KOPT-K1 (cell line): ENCODE measurements around the gene PARPBP.
A peak's percentile ranks its signal among the peaks of the same experiment; 100 is the strongest.
"Not testable (repeated sequence)": the region's sequence is repeated elsewhere in the genome, so short reads cannot be mapped to it uniquely, and the experiment has no call there.

Source experiments
- H3K27ac ChIP-seq: fragments of 200-600 bp; sonication (generic); 2 replicates; pipeline ENCODE4 v1.5.1; 2016; ENCODE audit warnings: antibody characterized with exemption, mild to moderate bottlenecking, low read depth, low read length; ENCODE audit not compliant: poor library complexity, severe bottlenecking
- H3K36me3 ChIP-seq: fragments of 200-600 bp; sonication (generic); 2 replicates; pipeline ENCODE4 v1.5.1; 2017; ENCODE audit warnings: antibody characterized with exemption, mild to moderate bottlenecking, low read length, moderate library complexity; ENCODE audit not compliant: insufficient read depth
- H3K9me3 ChIP-seq: fragments of 200-600 bp; sonication (generic); 2 replicates; pipeline ENCODE4 v1.5.1; 2017; ENCODE audit warnings: antibody characterized with exemption, low read length, mild to moderate bottlenecking; ENCODE audit not compliant: insufficient read depth, poor library complexity, severe bottlenecking

Gene PARPBP

GRCh38 chr12:102120886-102121285 is 903 bp downstream of the PARPBP start:
- Histone ChIP-seq H3K36me3 (peaks cover 52% of the 10 kb centered on the region), H3K27ac (peak overlapping the region; percentile 78), H3K9me3 (no peaks in the 10 kb centered on the region)

DNA sequence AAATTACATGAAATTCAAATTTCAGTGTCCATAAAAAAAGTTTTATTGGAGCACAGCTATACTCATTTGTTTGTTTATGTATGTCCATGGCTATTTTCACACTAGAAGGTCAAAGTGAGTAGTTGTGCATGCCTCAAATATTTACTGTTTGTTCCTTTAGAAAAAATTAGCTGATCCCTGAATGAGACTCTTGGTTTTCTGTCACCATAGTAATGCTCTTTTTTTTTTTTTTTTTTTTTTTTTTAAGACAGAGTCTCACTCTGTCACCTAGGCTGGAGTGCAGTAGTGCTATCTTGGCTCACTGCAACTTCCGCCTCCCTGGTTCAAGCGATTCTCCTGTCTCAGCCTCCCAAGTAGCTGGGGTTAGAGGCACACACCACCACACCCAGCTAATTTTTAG is 1.3 kb downstream of the PARPBP start:
- peak overlapping the region; percentile 78 for H3K27ac ChIP-seq
- H3K9me3 ChIP-seq, result not testable (repeated sequence)
- peaks cover 52% of the 10 kb centered on the region for H3K36me3 ChIP-seq

DNA sequence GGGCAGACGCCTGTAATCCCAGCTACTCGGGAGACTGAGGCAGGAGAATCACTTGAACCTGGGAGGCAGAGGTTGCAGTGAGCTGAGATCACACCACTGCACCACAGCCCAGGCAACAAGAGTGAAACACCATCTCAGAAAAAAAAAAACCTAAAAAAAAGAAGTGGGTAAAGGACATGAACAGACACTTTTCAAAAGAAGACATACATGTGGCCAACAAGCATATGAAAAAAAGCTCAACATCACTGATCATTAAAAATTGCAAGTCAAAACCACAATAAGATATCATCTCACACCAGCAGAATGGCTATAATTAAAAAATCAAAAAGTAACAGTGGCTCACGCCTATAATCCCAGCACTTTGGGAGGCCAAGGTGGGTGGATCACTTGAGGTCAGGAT is 10.7 kb downstream of the PARPBP start:
- H3K27ac ChIP-seq, result not testable (repeated sequence)
- peaks cover 85% of the 10 kb centered on the region for H3K36me3 ChIP-seq
- peaks cover 22% of the 10 kb centered on the region for H3K9me3 ChIP-seq

DNA sequence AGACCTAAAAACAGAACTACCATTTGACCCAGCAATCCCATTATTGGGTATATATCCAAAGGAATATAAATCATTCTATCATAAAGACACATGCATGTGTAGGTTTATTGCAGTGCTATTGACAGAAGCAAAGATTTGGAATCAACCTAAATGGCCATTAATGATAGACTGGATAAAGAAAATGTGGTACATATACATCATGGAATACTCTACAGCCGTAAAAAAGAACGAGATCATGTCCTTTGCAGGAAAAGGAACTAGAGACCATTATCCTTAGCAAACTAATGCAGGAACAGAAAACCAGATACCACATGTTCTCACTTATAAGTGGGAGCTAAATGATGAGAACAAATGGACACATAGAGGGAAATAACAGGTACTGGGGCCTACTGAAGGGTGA is 11.5 kb downstream of the PARPBP start:
- Histone ChIP-seq H3K36me3 (peaks cover 82% of the 10 kb centered on the region), H3K9me3 (peaks cover 22% of the 10 kb centered on the region)
- not testable (repeated sequence) for H3K27ac ChIP-seq

DNA sequence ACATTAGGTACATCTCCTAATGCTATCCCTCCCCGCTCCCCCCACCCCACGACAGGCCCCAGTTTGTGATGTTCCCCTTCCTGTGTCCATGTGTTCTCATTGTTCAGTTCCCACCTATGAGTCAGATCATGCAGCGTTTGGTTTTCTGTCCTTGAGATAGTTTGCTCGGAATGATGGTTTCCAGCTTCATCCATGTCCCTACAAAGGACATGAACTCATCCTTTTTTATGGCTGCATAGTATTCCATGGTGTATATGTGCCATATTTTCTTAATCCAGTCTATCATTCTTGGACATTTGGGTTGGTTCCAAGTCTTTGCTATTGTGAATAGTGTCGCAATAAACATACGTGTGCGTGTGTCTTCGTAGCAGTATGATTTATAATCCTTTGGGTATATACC is 17.6 kb downstream of the PARPBP start:
- H3K9me3 ChIP-seq, H3K27ac ChIP-seq: not testable (repeated sequence)
- peaks cover 51% of the 10 kb centered on the region for H3K36me3 ChIP-seq

GRCh38 chr12:102142866-102143373 is 22.9 kb downstream of the PARPBP start:
- Histone ChIP-seq H3K36me3 (peaks cover 37% of the 10 kb centered on the region), H3K9me3 (peaks cover 14% of the 10 kb centered on the region)
- H3K27ac ChIP-seq, result not testable (repeated sequence)

GRCh38 chr12:102144221-102144620 is 24.2 kb downstream of the PARPBP start:
- peaks cover 33% of the 10 kb centered on the region for H3K36me3 ChIP-seq
- peaks cover 8% of the 10 kb centered on the region for H3K9me3 ChIP-seq
- H3K27ac ChIP-seq, result no peak overlapping the region

DNA sequence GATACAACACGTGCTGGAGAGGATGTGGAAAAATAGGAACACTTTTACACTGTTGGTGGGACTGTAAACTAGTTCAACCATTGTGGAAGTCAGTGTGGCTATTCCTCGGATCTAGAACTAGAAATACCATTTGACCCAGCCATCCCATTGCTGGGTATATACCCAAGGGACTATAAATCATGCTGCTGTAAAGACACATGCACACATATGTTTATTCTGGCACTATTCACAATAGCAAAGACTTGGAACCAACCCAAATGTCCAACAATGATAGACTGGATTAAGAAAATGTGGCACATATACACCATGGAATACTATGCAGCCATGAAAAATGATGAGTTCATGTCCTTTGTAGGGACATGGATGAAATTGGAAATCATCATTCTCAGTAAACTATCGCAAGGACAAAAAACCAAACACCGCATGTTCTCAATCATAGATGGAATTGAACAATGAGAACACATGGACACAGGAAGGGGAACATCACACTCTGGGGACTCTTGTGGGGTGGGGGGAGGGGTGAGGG is 27.1 kb downstream of the PARPBP start:
- H3K36me3 ChIP-seq, result peaks cover 61% of the 10 kb centered on the region
- H3K27ac ChIP-seq, H3K9me3 ChIP-seq: not testable (repeated sequence)

- not testable (repeated sequence) for H3K9me3 ChIP-seq, H3K27ac ChIP-seq
- H3K36me3 ChIP-seq, result peaks cover 63% of the 10 kb centered on the region
Measured at GRCh38 chr12:102155206-102155605, 35.2 kb downstream of the PARPBP start.

DNA sequence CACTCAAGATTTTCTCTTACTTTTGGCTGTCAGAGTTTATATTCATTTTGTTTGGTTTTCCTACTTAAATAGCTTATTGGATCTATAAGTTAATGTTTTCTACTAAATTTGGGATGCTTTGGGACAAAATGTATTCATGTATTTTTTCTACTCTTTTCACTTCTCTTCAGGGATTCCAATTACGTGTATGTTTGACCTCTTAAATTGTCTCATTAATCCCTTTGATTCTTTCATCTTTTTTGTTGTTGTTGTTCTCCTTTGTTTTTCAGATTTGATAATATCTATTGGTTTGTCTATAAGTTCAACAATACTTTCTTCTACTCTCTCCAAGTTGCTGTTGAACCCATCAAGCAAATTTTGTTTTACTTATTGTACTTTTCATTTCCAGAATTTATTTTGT is 43.4 kb downstream of the PARPBP start:
- no peak overlapping the region for H3K27ac ChIP-seq
- peaks cover 52% of the 10 kb centered on the region for H3K36me3 ChIP-seq
- no peaks in the 10 kb centered on the region for H3K9me3 ChIP-seq

DNA sequence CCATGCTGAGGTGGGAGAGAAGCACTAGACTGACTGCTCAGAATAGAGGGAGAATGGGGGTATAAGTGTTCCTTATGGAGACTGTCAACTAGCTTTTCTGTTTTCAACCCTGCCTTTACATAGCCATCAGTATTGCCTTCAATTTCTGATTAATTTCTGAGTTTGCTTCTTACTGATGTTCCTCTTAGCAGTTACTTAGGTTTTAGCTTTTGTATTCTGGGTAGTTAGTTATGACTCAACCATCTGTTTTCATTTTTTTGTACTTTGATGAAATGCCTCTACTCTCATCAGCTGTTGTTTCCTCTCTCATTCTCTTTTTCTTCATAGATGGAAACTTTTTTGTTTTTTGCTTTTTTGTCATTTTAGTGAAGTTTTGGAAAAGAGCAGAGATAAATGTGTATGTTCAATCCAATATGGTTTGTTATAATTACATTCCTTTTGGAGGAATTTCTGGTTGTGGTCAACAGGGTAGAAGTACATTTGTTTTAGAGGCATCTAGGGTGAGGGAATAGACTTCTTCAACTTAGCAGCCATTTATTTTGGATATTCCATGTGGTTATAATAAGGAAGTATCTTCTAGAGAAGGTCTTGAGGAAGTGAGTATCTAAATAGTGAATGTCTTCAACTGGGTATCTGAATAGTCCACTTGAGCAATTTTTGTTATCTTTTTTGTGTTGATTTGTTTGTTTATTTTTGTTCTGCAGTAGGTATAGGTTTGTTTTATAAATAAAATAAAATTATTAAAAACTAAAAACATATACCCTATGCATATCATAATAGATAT is 48.0 kb downstream of the PARPBP start:
- H3K9me3 ChIP-seq, result no peaks in the 10 kb centered on the region
- no peak overlapping the region for H3K27ac ChIP-seq
- H3K36me3 ChIP-seq, result peaks cover 86% of the 10 kb centered on the region

DNA sequence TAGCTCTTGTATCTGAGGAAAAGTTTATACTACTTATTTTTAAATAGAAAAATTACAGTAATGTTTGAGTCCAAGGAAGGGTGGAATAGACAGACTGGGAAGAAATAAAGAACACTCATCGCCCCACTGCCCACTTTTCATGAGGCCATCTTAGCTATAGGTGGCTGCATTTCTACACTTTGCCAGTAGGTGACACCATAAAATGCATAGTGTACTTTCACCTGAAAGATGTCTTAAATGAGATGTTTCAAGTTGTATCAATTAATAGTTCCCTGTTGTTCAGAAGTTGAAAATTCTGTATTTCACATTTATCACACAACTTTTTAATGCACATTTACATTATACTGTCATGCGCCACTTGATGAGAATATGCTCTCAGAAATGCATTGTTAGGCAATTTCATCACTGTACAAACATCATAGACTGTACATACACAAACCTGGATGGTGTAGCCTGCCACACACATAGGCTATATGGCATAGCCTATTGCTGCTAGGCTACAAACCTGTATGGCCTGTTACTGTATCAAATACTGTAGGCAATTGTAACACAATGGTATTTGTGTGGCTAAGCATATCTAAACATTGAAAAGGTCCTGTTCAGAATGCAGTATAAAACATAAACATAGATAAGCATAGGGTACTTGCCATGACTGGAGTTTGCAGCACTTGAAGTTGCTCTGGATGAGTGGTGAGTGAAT is 50.1 kb downstream of the PARPBP start:
- H3K36me3 ChIP-seq, result peaks cover 83% of the 10 kb centered on the region
- no peak overlapping the region for H3K27ac ChIP-seq
- H3K9me3 ChIP-seq, result no peaks in the 10 kb centered on the region

DNA sequence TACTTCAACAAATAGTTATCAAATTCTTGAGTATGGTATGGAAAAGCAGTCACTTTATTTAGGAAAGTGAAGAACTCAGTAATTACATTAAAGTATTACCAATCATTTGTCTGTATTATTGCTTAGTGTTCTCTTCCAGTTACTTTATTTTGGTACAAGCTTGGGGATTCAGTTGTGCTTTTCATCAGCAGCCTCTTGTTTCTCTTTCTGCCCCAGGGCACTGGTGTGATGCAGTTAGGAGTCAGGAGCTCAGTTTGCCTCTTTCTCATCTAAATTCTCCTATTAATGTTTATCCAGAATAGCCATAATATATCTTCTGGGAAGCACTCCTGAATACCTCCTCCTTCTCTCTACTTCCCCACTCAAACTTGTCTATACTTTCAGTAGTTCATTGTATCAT is 52.0 kb downstream of the PARPBP start:
- H3K27ac ChIP-seq, result no peak overlapping the region
- H3K36me3 ChIP-seq, result peaks cover 76% of the 10 kb centered on the region
- H3K9me3 ChIP-seq, result no peaks in the 10 kb centered on the region

DNA sequence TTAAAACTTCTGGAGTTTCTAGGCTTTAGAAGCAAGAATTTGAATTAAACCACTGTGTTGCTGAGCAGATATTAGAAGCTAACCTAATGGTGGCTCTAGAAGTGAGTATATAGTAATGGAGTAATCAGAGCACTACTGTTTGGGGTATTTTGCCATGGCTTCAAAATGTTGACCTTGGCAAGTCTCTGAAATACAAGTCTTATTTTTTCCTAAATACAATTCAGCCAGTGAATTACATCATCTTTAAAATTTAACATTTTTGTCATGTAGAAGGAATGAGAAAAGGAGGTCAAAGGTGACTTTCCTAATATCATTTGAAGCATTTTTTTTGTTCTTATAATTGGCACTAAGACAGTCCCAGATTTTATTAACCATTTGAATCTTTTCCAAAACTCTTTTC is 52.5 kb downstream of the PARPBP start:
- no peaks in the 10 kb centered on the region for H3K9me3 ChIP-seq
- no peak overlapping the region for H3K27ac ChIP-seq
- peaks cover 74% of the 10 kb centered on the region for H3K36me3 ChIP-seq

DNA sequence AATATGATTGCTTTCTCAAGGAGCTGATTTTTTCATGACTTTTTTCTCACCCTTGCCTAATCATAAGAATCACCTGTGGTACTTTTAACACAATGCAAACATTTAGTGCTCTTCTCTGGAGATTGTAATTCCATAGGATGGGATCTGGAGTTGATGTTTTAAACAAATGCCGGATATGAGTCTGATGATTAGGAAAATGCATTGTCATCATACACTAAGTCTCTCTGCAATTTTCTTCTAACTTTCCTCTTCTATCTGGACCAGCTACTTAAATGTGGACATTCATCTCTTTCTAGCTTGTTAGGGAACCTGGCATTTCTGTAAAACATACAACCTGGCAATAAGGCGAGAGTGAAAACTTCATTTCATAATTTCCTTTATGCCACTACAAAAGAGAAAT is 54.1 kb downstream of the PARPBP start:
- Histone ChIP-seq H3K36me3 (peaks cover 75% of the 10 kb centered on the region), H3K27ac (no peak overlapping the region), H3K9me3 (no peaks in the 10 kb centered on the region)
